ENCODE results near the gene HNF1A. TPM values are rescaled to one million over a fixed set of nuclear protein-coding genes. Genes with fewer than 3 reads are reported as not detected.

Gene HNF1A
- total and polyA plus RNA-seq, 2 of the 4 experiments (the other 2 are of a cell fraction): under 0.01 TPM; not detected in 1

GRCh38 chr12:121010860-121011259 lies 32.5 kb downstream of the HNF1A start:
- H3K56ac ChIP-seq (ENCODE audit: extremely low read depth, insufficient read depth, low read length): no peak overlapping the region
- dilution Hi-C loops (cut with HindIII; ENCODE audit: low sequenced_read_pairs, unreplicated experiment): no loop called here
- peaks cover 26% of the 10 kb centered on the region for H3K36me3 ChIP-seq (ENCODE audit: control insufficient read depth, insufficient read depth, low read length)
- H2BK5ac ChIP-seq (ENCODE audit: low read depth, low read length, poor library complexity, severe bottlenecking): no peak overlapping the region
- no peak overlapping the region for H3K23ac ChIP-seq (ENCODE audit: low read depth, low read length)
- no peaks in the 10 kb centered on the region for H3K27me3 ChIP-seq (ENCODE audit: control insufficient read depth, insufficient read depth, low read length)
- H4K20me1 ChIP-seq (ENCODE audit: insufficient read depth, low read length): no peaks in the 10 kb centered on the region
- POLR2A ChIA-PET (ENCODE audit: unreplicated experiment): no interaction called here
- TF ChIP-seq POLR2A (IDR thresholded peaks at IDR 0.05; ENCODE audit: low read depth, low read length): no peak
- H4K5ac ChIP-seq (ENCODE audit: low read depth, low read length): no peak overlapping the region
- H3K4me2 ChIP-seq (ENCODE audit: low read depth, low read length): no peak overlapping the region
- H3K27ac ChIP-seq (ENCODE audit: insufficient read depth, low read length): no peak overlapping the region
- H3K9ac ChIP-seq (ENCODE audit: low read depth, low read length): no peak overlapping the region
- H3K9me1 ChIP-seq (ENCODE audit: insufficient read depth, low read length): 0 out of 2 replicates have a peak, but pooled peaks cover 6% of the 10 kb centered on the region
- H3K4me1 ChIP-seq (ENCODE audit: control insufficient read depth, insufficient read depth, low read length): no peaks in the 10 kb centered on the region
- no peak overlapping the region for H3K18ac ChIP-seq (ENCODE audit: low read depth, low read length)
- no peak overlapping the region for H2BK20ac ChIP-seq (ENCODE audit: low read depth, low read length)
- H2BK15ac ChIP-seq (ENCODE audit: low read depth, low read length): no peak overlapping the region
- no peak overlapping the region for H4K8ac ChIP-seq (ENCODE audit: low read depth in 2 of 2, low read length in 2 of 2)
- H2BK120ac ChIP-seq (ENCODE audit: low read depth, low read length): no peak overlapping the region
- H2AFZ ChIP-seq (replicated peaks; ENCODE audit: low read length, poor library complexity): no peak overlapping the region
- intact Hi-C loops (cut with micrococcal nuclease): loop anchor here (5.0 kb wide), 1 partner anchor 429 kb away; the partner anchor contains the start of gene POP5
- no peak overlapping the region for H2AK5ac ChIP-seq (ENCODE audit: low read depth, low read length)
- H3K4me3 ChIP-seq (ENCODE audit: insufficient read depth, low read depth, low read length): no peak overlapping the region
- no peak for DNase-seq
- no peak overlapping the region for H3K14ac ChIP-seq (replicated peaks; ENCODE audit: low read depth, low read length)
- no CpG with 5 or more reads among the region's 8 CpGs for WGBS, 2 experiments (ENCODE audit: extremely low coverage in 2 of 2, insufficient read length in 1 of 2)
- no TSS peak for BruUV-seq (replicated peaks)
- in situ Hi-C loops (cut with MboI; ENCODE audit: low sequenced_read_pairs): no loop called here
- CTCF ChIA-PET: no interaction called here
- peaks cover 9 to 12% of the 10 kb centered on the region in 2 experiments for H3K79me1 ChIP-seq (ENCODE audit: low read depth in 1 of 2, low read length in 2 of 2)
- H3K4ac ChIP-seq (ENCODE audit: low read depth, low read length): no peak overlapping the region
- no peak overlapping the region for H4K91ac ChIP-seq (ENCODE audit: insufficient read depth, low read depth, low read length)
- H2AK9ac ChIP-seq (replicated peaks; ENCODE audit: low read depth, low read length, poor library complexity): no peak overlapping the region
- no peak for ATAC-seq (ENCODE audit: low read depth)
- no peaks in the 10 kb centered on the region for H3K9me3 ChIP-seq (ENCODE audit: control insufficient read depth, insufficient read depth, low read length)

Measured in IMR-90 (cell line).